PC-3 (cell line): ENCODE measurements around the gene GAS7. TPM values are rescaled to one million over a fixed set of nuclear protein-coding genes. Genes with fewer than 3 reads are reported as not detected.

Experiments used
- ATAC-seq: fragments of 200-7000 bp; cut with Tn5 transposase; 2 replicates; pipeline ENCODE4 v1.9.1; 2020; ENCODE audit warnings: mild to moderate bottlenecking, moderate library complexity
- BruUV-seq: library from RNA; stranded (reverse); fragments of 400-500 nt; replicated peaks from 2 replicates; lab custom pipeline; 2021; lab: Mats Ljungman, UMichigan
- CTCF ChIA-PET: fragments of 300-600 bp; sonication (Branson Sonifier 250); formaldehyde crosslinking; loops from one replicate; lab custom pipeline; 2022; ENCODE audit warnings: antibody characterized with exemption; lab: Charles Lee
- POLR2A ChIA-PET: fragments of 300-600 bp; sonication (Branson Sonifier 250); formaldehyde crosslinking; loops from one replicate; lab custom pipeline; 2022; ENCODE audit warnings: antibody characterized with exemption; ENCODE audit not compliant: unreplicated experiment; lab: Charles Lee
- DNase-seq: peaks from one replicate; pipeline ENCODE4 v3.0.0-alpha.2; 2015
- H2AFZ ChIP-seq: fragments of 300-600 bp; sonication (generic); 2 replicates; pipeline ENCODE4 v1.6.0; 2016; ENCODE audit warnings: antibody characterized with exemption, low read length
- H3F3A ChIP-seq: fragments of 300-600 bp; sonication (generic); one replicate; pipeline ENCODE4 v1.6.0; 2017; ENCODE audit warnings: antibody characterized with exemption, low read length, control low read depth, mild to moderate bottlenecking; ENCODE audit not compliant: unreplicated experiment
- H3K27ac ChIP-seq: fragments of 300-600 bp; sonication (generic); 2 replicates; pipeline ENCODE4 v1.5.1; 2016; ENCODE audit warnings: mild to moderate bottlenecking, low read length
- H3K27me3 ChIP-seq: fragments of 300-600 bp; sonication (generic); 2 replicates; pipeline ENCODE4 v1.6.1; 2016; ENCODE audit warnings: low read length, mixed read lengths
- H3K36me3 ChIP-seq: fragments of 300-600 bp; sonication (generic); 2 replicates; pipeline ENCODE4 v1.6.1; 2016; ENCODE audit warnings: low read depth, mixed run types, low read length, mixed read lengths
- H3K4me1 ChIP-seq: fragments of 300-600 bp; sonication (generic); 2 replicates; pipeline ENCODE4 v1.5.1; 2016; ENCODE audit warnings: low read length; ENCODE audit not compliant: insufficient read depth
- H3K4me2 ChIP-seq: fragments of 300-600 bp; sonication (generic); 2 replicates; pipeline ENCODE4 v1.6.0; 2016; ENCODE audit warnings: low read length
- H3K4me3 ChIP-seq: fragments of 300-600 bp; sonication (generic); 2 replicates; pipeline ENCODE4 v1.5.1; 2016; ENCODE audit warnings: mild to moderate bottlenecking, low read length, mixed read lengths
- H3K79me2 ChIP-seq: fragments of 300-600 bp; sonication (generic); 2 replicates; pipeline ENCODE4 v1.6.1; 2017; ENCODE audit warnings: low read length, mixed read lengths
- H3K9ac ChIP-seq: fragments of 300-600 bp; sonication (generic); 2 replicates; pipeline ENCODE4 v1.6.0; 2016; ENCODE audit warnings: mild to moderate bottlenecking, low read length
- H3K9me2 ChIP-seq: fragments of 300-600 bp; sonication (generic); replicated peaks from 2 replicates; pipeline ENCODE4 v1.6.1; 2016; ENCODE audit warnings: mixed run types, low read length, mixed read lengths
- H3K9me3 ChIP-seq: fragments of 300-600 bp; sonication (generic); 2 replicates; pipeline ENCODE4 v1.6.1; 2016; ENCODE audit warnings: low read length, mixed read lengths
- H4K20me1 ChIP-seq: fragments of 300-600 bp; sonication (generic); 2 replicates; pipeline ENCODE4 v1.6.1; 2016; ENCODE audit warnings: low read length, mixed read lengths
- CTCF ChIP-seq: fragments of 300-600 bp; sonication (generic); conservative IDR thresholded peaks from 2 replicates; pipeline ENCODE4 v1.5.1; 2017; ENCODE audit warnings: antibody characterized with exemption, low read depth, mild to moderate bottlenecking, low read length
- EZH2 ChIP-seq: fragments of 300-600 bp; sonication (generic); IDR thresholded peaks from one replicate; pipeline ENCODE4 v1.6.1; 2017; ENCODE audit warnings: antibody characterized with exemption, mild to moderate bottlenecking, low read length; ENCODE audit not compliant: unreplicated experiment
- EZH2phosphoT487 ChIP-seq: fragments of 300-600 bp; sonication (generic); IDR thresholded peaks from 2 replicates; pipeline ENCODE4 v1.6.1; 2018; ENCODE audit warnings: mild to moderate bottlenecking, antibody characterized with exemption, low read length, borderline replicate concordance
- intact Hi-C: fragments of 100-400 bp; cut with micrococcal nuclease; formaldehyde crosslinking; loops from 2 replicates; pipeline ENCODE4 v1.9.0; 2023
- total RNA-seq: library from RNA; depleted of rRNA; stranded (reverse); fragments of >200 nt; gene quantifications from 2 replicates; pipeline ENCODE4 v1.2.3, GENCODE V29; 2014

GAS7 gene
- total RNA-seq, 1 experiment from 2014 or later = not detected

- H3K9ac ChIP-seq = no peak overlapping the region
- intact Hi-C loops = no loop called here
- POLR2A ChIA-PET = no interaction called here
- no peaks in the 10 kb centered on the region for H3K9me2 ChIP-seq
- no peak overlapping the region for H3K27ac ChIP-seq
- no peak overlapping the region for H3K4me2 ChIP-seq
- no peaks in the 10 kb centered on the region for H4K20me1 ChIP-seq
- DNase-seq (no peak), ATAC-seq (no peak)
- CTCF ChIA-PET = no interaction called here
- no peaks in the 10 kb centered on the region for H3K79me2 ChIP-seq
- no TSS peak for BruUV-seq
- no peak for TF ChIP-seq EZH2phosphoT487
- TF ChIP-seq EZH2 = no peak
- TF ChIP-seq CTCF = no peak
- H3K9me3 ChIP-seq = no peaks in the 10 kb centered on the region
- H3K4me1 ChIP-seq = no peaks in the 10 kb centered on the region
- H2AFZ ChIP-seq = no peak overlapping the region
- H3K27me3 ChIP-seq = peaks cover 23% of the 10 kb centered on the region
- H3K36me3 ChIP-seq = no peaks in the 10 kb centered on the region
- H3F3A ChIP-seq = no peaks in the 10 kb centered on the region
- H3K4me3 ChIP-seq = no peak overlapping the region
These were observed 27.3 kb downstream of the GAS7 start for GRCh38 chr17:10171122-10171571.

DNA sequence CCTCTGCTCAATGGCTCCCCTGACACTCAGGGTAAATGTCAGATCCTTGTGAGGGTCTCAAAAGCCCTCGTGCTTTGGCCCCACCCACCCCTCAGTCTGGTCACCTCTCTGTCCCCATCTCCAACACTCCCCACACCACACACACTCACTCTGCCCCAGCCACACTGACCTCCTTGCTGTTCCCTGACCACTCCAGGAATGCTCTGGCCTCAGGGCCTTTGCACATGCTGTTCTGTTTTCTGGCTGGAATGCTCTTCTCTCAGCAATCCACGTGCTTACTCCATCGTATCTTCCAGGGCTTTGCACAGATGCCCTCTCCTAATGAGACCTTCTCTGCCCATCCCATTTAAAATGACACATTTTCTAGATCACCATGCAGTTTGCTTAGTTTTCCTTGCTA, 28.2 kb downstream of the GAS7 start:
- Histone ChIP-seq H3K36me3 (no peaks in the 10 kb centered on the region), H4K20me1 (no peaks in the 10 kb centered on the region), H3K9me3 (no peaks in the 10 kb centered on the region), H3K9me2 (no peaks in the 10 kb centered on the region), H2AFZ (no peak overlapping the region), H3K9ac (no peak overlapping the region), H3K4me1 (no peaks in the 10 kb centered on the region), H3K79me2 (no peaks in the 10 kb centered on the region), H3K4me3 (no peak overlapping the region), H3K27ac (no peak overlapping the region), H3K4me2 (no peak overlapping the region), H3K27me3 (peaks cover 23% of the 10 kb centered on the region), H3F3A (no peaks in the 10 kb centered on the region)
- POLR2A ChIA-PET = no interaction called here
- no TSS peak for BruUV-seq
- DNase-seq (no peak), ATAC-seq (no peak)
- TF ChIP-seq EZH2phosphoT487 (no peak), EZH2 (no peak)
- CTCF ChIA-PET = no interaction called here
- intact Hi-C loops = no loop called here

GRCh38 chr17:10169290-10169689, 29.1 kb downstream of the GAS7 start:
- no peak overlapping the region for H3K27ac ChIP-seq
- no peaks in the 10 kb centered on the region for H3K79me2 ChIP-seq
- H3K9ac ChIP-seq = no peak overlapping the region
- no TSS peak for BruUV-seq
- H3K4me1 ChIP-seq = no peaks in the 10 kb centered on the region
- intact Hi-C loops = no loop called here
- no peak for ATAC-seq
- ChIA-PET POLR2A (no interaction called here), CTCF (no interaction called here)
- no peaks in the 10 kb centered on the region for H3K9me2 ChIP-seq
- no peaks in the 10 kb centered on the region for H3K36me3 ChIP-seq
- no peak overlapping the region for H3K4me2 ChIP-seq
- no peak overlapping the region for H3K4me3 ChIP-seq
- H3F3A ChIP-seq = no peaks in the 10 kb centered on the region
- no peak for DNase-seq
- H3K27me3 ChIP-seq = peaks cover 23% of the 10 kb centered on the region
- H4K20me1 ChIP-seq = no peaks in the 10 kb centered on the region
- no peak for TF ChIP-seq CTCF
- TF ChIP-seq EZH2 = no peak
- no peak for TF ChIP-seq EZH2phosphoT487
- no peak overlapping the region for H2AFZ ChIP-seq
- no peaks in the 10 kb centered on the region for H3K9me3 ChIP-seq
